ENCODE data around the gene HSD17B1. TPM values are rescaled to one million over a fixed set of nuclear protein-coding genes. Genes with fewer than 3 reads are reported as not detected.
A peak's percentile ranks its signal among the peaks of the same experiment; 100 is the strongest.

The HSD17B1 gene
- total and polyA plus RNA-seq, 2 of the 13 experiments (the other 11 are each of a cell fraction or from before 2014, with no cell fraction given) = 0.54 to 0.93 TPM

GRCh38 chr17:42566883-42567573 lies 14.3 kb downstream of the HSD17B1 start, which contains the start of gene MLX (continued):
- TF ChIP-seq ZNF746 (CRISPR knock-in tag; IDR thresholded peaks at IDR 0.05) (peak; percentile 92), SATB2 (CRISPR knock-in tag; IDR thresholded peaks at IDR 0.05) (no peak), ZSCAN30 (CRISPR knock-in tag; IDR thresholded peaks at IDR 0.05) (no peak), HOMEZ (CRISPR knock-in tag; IDR thresholded peaks at IDR 0.05; ENCODE audit: low read depth) (peak; percentile 43; the same call in 1 of the 2 replicates), GATAD2A (CRISPR knock-in tag; IDR thresholded peaks at IDR 0.05) (peak; percentile 60), ZNF777 (CRISPR knock-in tag; IDR thresholded peaks at IDR 0.05) (peak; percentile 88), FUBP1 (CRISPR knock-in tag; IDR thresholded peaks at IDR 0.05; ENCODE audit: borderline replicate concordance) (no peak), ZNF770 (CRISPR knock-in tag; IDR thresholded peaks at IDR 0.05) (peak; percentile 64; the same call in 1 of the 2 replicates), ZBED4 (CRISPR knock-in tag; IDR thresholded peaks at IDR 0.05; ENCODE audit: borderline replicate concordance) (peak; percentile 100), ZNF280B (CRISPR knock-in tag; IDR thresholded peaks at IDR 0.05; ENCODE audit: borderline replicate concordance) (peak; percentile 31; the same call in 1 of the 2 replicates), ZNF687 (CRISPR knock-in tag; IDR thresholded peaks at IDR 0.05) (peak; percentile 98)
